Measurements from ENCODE around the gene GRB10. TPM values are rescaled to one million over a fixed set of nuclear protein-coding genes. Genes with fewer than 3 reads are reported as not detected.

GRB10 gene
- polyA plus RNA-seq, 2 of the 4 experiments (the other 2 are of a cell fraction): 23.2 to 37.0 TPM

GRCh38 chr7:50812841-50813475 is 30.3 kb upstream of the GRB10 start:
- ChIA-PET CTCF (interaction anchor here (0.9 to 1.6 kb wide), 3 partner anchors 133 to 328 kb away, joined by 3 to 9 read pairs (median 4); no protein-coding TSS in a partner anchor), POLR2A (interaction anchor here (0.6 kb wide), 1 partner anchor 20 kb away, joined by 3 read pairs; no protein-coding TSS in a partner anchor)
- peak overlapping the region; percentile 63 to 68 for H3K27ac ChIP-seq
- DNase-seq (ENCODE audit: low read depth in 1 of 2, low spot score in 1 of 2): peak; percentile 53 to 88
- peaks cover 15% of the 10 kb centered on the region for H3K4me1 ChIP-seq
- peak; percentile 94 to 97 for ATAC-seq
- TF ChIP-seq ZNF302 (CRISPR knock-in tag; IDR thresholded peaks at IDR 0.05): no peak
- no peak for TF ChIP-seq RARB (CRISPR knock-in tag; IDR thresholded peaks at IDR 0.05)
- TF ChIP-seq POLR2A (IDR thresholded peaks at IDR 0.05; ENCODE audit: low read length): no peak
- no peak for TF ChIP-seq MYC (IDR thresholded peaks at IDR 0.05; ENCODE audit: borderline replicate concordance, low read length)
- no peak for TF ChIP-seq BCL3 (IDR thresholded peaks at IDR 0.05)
- TF ChIP-seq MAX (IDR thresholded peaks at IDR 0.05): peak; percentile 38; the same call in 1 of the 2 replicates
- TF ChIP-seq CHD4 (IDR thresholded peaks at IDR 0.05; ENCODE audit: borderline replicate concordance): no peak
- no peak for TF ChIP-seq ZFP36 (IDR thresholded peaks at IDR 0.05; ENCODE audit: borderline replicate concordance, partially characterized antibody)
- peak; percentile 14; the same call in 1 of the 2 replicates for TF ChIP-seq FOXS1 (CRISPR knock-in tag; IDR thresholded peaks at IDR 0.05)
- TF ChIP-seq EHMT2 (IDR thresholded peaks at IDR 0.05; ENCODE audit: low read depth): no peak
- no peak for TF ChIP-seq JUN (IDR thresholded peaks at IDR 0.05)
- TF ChIP-seq PHF8 (IDR thresholded peaks at IDR 0.05; ENCODE audit: borderline replicate concordance, low read depth): no peak
- TF ChIP-seq TP53 (CRISPR knock-in tag; IDR thresholded peaks at IDR 0.05): no peak
- TF ChIP-seq RFX5 (IDR thresholded peaks at IDR 0.05): no peak
- WGBS (ENCODE audit: missing lambda C conversion rate): 57% methylated on average over 1 of the region's 1 CpG
- peak overlapping the region; percentile 53 for H3K4me2 ChIP-seq
- no peaks in the 10 kb centered on the region for H3K9me3 ChIP-seq
- no peak overlapping the region for H3K4me3 ChIP-seq
- no peak for FAIRE-seq

- ChIA-PET POLR2A (no interaction called here), CTCF (interaction anchor here (1.1 to 1.9 kb wide), 6 partner anchors 9 to 329 kb away, joined by 3 to 9 read pairs (median 5); no protein-coding TSS in a partner anchor)
- no peaks in the 10 kb centered on the region for H3K9me3 ChIP-seq
- peak overlapping the region in 1 of 2 experiments; percentile 44; a peak in 1 of 6 replicates for H3K27ac ChIP-seq
- no peak overlapping the region for H3K4me3 ChIP-seq
- no peak for ATAC-seq
- TF ChIP-seq NR3C1 (IDR thresholded peaks at IDR 0.05): no peak
- H3K4me1 ChIP-seq: peaks cover 18% of the 10 kb centered on the region
- 78% methylated on average over 6 of the region's 6 CpGs for WGBS (ENCODE audit: missing lambda C conversion rate)
- no peak overlapping the region; the same call in 2 of the 3 replicates for H3K4me2 ChIP-seq
- no peak for FAIRE-seq
- DNase-seq (ENCODE audit: low read depth in 1 of 2, low spot score in 1 of 2): no peak
Observed at GRCh38 chr7:50812094-50812493, 29.4 kb upstream of the GRB10 start.

- peaks cover 31% of the 10 kb centered on the region for H3K4me1 ChIP-seq
- no peaks in the 10 kb centered on the region for H3K9me3 ChIP-seq
- no peak overlapping the region for H3K4me2 ChIP-seq
- H3K4me3 ChIP-seq: no peak overlapping the region
- DNase-seq (ENCODE audit: low read depth in 1 of 2, low spot score in 1 of 2): no peak
- WGBS (ENCODE audit: missing lambda C conversion rate): 86% methylated on average over 13 of the region's 14 CpGs
- no peak for ATAC-seq
- no peak overlapping the region for H3K27ac ChIP-seq
- FAIRE-seq: no peak
- TF ChIP-seq ZC3H11A (IDR thresholded peaks at IDR 0.05) (no peak), TP53 (CRISPR knock-in tag; IDR thresholded peaks at IDR 0.05) (no peak), HOXA7 (CRISPR knock-in tag; IDR thresholded peaks at IDR 0.05) (no peak), REST (IDR thresholded peaks at IDR 0.05) (no peak), CBX2 (IDR thresholded peaks at IDR 0.05; ENCODE audit: borderline replicate concordance, low read depth) (no peak), RFX5 (IDR thresholded peaks at IDR 0.05) (no peak), BHLHE40 (IDR thresholded peaks at IDR 0.05; ENCODE audit: low read depth, low read length) (no peak), RNF2 (IDR thresholded peaks at IDR 0.05; ENCODE audit: borderline replicate concordance, low read depth) (no peak), EP300 (IDR thresholded peaks at IDR 0.05) (no peak), NR3C1 (IDR thresholded peaks at IDR 0.05) (no peak), PHF8 (IDR thresholded peaks at IDR 0.05; ENCODE audit: borderline replicate concordance, low read depth) (no peak), HEYL (CRISPR knock-in tag; IDR thresholded peaks at IDR 0.05) (no peak), MYC (IDR thresholded peaks at IDR 0.05; ENCODE audit: borderline replicate concordance, low read length) (no peak), ATOH8 (CRISPR knock-in tag; IDR thresholded peaks at IDR 0.05; ENCODE audit: low read depth) (no peak), HOXB13 (CRISPR knock-in tag; IDR thresholded peaks at IDR 0.05; ENCODE audit: low read depth) (no peak)
- ChIA-PET CTCF (interaction anchor here (1.8 kb wide), 1 partner anchor 14 kb away, joined by 5 read pairs; no protein-coding TSS in a partner anchor), POLR2A (no interaction called here)
Observed at GRCh38 chr7:50808282-50808888, 25.7 kb upstream of the GRB10 start.

Data from A549 (cell line).